ENCODE data around the gene A1BG.

A1BG gene

GRCh38 chr19:58334691-58335249 lies 18.5 kb downstream of the A1BG start:
- DNase-seq: no peak

DNA sequence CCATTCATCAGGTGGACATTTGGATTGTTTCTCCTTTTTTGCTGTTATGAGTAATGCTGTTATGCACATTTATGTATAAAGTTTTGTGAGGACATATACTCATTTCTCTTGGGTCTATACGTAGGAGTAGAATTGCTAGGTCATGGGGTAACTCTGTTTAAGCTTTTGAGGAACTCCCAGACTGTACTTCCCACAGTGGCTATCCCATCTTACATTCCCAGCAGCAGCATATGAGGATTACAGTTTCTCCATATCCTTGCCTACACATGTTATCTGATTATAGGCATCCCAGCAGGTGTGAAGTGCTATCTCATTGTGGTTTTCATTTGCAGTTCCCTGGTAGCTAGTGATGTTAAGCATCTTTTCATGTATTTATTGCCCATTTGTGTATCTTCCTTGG lies 20.6 kb downstream of the A1BG start:
- no peak for DNase-seq

GRCh38 chr19:58330458-58330857 lies 22.8 kb downstream of the A1BG start:
- DNase-seq: no peak

- peak; percentile 28 for DNase-seq
These were observed 24.3 kb downstream of the A1BG start for GRCh38 chr19:58328999-58329398.

- peak; percentile 95 for DNase-seq
These were observed 26.2 kb downstream of the A1BG start, which contains the start of gene ZSCAN22 for GRCh38 chr19:58326914-58327726. Gene ZSCAN22, plus strand, starts transcription at chr19:58326994. Its CDS starts 7,809 bp downstream, at chr19:58334803.

GRCh38 chr19:58326501-58326913 lies 26.8 kb downstream of the A1BG start:
- no peak for DNase-seq

DNA sequence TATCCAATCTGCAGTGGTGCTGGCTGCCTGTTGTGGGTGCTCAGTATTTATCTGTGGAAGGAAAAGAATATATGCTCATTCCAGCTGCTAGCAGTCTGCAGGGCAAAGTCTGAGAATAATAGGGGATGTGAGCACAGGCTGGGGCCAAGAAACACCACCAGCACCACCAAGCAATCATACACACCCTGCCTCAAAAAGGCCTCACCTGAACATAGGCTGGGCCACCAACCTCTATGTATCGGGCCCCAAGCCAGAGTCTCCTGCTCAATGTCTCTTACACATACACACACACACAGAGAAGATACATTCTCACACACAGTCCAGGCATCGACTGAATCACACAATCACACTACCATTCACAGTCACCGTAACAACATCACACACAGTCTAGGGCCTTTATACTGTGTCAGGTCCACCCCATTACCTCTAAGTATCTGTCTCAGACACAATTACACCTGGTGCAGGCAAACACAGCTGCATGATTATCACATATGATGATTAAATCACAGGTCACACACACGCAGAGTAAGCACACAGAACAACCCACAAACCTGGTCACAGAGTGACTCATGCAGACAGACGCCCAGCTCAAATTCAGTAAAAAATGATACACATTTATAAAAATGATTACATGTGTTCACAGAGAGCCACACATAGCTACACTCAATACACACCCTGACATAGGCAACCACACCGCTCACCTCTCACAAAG lies 27.8 kb downstream of the A1BG start:
- DNase-seq: peak; percentile 26

DNA sequence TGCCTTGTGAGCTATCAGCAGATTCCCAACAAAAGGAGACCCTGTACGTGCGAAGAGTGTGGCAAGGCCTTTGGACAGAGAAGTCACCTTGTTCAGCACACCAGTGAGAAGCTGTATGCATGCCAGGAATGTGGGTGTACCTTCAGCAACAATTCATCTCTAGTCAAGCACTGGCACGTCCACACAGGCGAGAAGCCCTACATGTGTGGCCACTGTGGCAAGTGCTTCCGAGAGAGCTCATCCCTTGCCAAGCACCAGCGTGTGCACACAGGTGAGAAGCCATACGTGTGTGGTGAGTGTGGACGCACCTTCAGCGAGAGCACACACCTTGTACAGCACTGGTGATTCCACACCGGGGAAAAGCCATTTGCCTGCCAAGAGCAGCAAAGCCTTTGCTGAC lies 34.1 kb downstream of the A1BG start:
- DNase-seq: no peak

- no peak for DNase-seq
These were observed 35.0 kb downstream of the A1BG start for GRCh38 chr19:58318297-58318696.

DNA sequence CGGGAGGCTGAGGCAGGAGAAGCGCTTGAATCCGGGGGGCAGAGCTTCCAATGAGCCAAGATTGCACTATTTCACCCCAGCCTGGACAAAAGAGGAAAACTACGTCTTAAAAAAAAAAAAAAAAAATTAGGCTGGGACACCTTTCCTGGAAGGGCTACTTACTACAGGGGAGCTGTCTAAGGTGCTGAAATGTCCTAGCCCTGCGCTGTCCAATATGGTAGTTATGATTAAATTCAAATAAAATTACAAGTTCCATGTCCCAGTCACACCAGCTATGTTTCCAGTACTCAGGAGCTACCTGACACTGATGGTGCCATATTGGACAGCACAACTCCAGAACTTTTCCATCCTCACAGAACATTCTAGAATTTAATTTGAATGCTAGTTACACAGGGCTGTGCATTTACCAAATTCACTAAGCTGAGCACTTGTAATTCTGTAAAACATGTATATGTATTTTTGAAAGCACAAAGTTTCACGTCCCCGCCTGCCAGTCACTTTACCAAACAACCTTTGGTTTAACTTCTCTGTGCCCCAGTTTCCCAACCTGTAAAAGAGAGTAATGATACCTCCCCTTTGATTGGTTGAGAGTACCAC lies 35.7 kb downstream of the A1BG start:
- no peak for DNase-seq

GRCh38 chr19:58315580-58315979 lies 37.7 kb downstream of the A1BG start:
- no peak for DNase-seq

DNA sequence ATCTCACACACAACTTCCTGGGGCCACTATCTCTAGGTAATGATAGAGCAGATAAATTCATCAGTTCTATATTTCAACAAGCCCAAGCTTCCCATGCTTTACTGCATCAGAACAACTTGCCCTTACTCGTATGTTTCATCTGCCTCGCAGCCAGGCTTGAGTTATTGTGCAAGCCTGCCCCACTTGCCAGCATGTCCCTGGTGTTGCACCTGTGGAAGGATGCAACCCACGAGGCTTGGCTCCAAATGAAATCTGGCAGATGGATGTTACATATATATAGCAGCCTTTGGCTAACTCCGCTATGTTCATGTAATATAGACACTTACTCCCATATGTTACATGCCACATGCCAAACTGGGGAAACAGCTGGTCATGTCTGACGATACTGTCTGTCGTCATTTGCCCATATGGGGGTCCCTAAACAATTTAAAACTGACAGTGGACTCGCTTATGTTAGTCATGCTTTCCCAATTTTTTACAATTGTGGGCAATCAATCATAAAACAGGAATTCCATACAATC lies 41.9 kb downstream of the A1BG start:
- no peak for DNase-seq

DNA sequence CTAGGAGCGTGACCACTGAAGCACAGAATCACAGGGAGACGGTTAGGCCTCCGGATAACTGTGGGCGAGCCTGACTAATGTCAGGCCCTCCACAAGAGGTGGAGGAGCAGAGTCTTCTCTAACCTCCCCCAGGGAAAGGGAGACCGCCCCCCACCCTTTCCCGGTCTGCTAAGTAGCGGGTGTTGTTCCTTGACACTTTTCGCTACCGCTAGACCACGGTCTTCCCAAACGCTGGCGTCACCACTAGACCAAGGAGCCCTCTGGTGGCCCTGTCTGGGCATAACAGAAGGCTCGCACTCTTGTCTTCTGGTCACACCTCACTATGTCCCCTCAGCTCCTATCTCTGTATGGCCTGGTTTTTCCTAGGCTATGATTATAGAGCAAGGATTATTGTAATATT lies 42.6 kb downstream of the A1BG start:
- peak; percentile 27 for DNase-seq

- no peak for DNase-seq
These were observed 45.6 kb downstream of the A1BG start for GRCh38 chr19:58307736-58308135.

DNA sequence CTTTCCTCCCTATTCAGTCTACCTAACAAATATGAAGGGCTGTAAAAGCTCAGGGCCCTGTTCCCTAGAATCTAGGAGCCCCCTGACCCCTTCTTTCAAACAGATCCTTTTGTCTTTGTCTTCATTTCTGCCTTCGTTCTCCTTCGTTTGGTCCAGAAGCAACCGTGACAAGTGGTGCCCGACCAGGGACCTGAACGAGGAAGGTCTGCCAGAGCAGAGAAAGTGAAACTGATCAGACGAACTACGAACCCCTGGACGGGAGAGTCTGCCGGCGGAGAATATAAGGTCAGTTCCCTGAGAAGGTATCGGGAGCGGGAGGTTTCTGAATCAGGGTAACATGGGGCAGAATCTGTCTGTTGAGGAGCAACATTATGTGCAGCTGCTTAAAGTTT lies 47.4 kb downstream of the A1BG start:
- no peak for DNase-seq

- peak; percentile 96 for DNase-seq
These were observed 48.0 kb downstream of the A1BG start, which contains the start of gene ERVK3-1 for GRCh38 chr19:58305065-58305931. Gene ERVK3-1, plus strand, starts transcription at chr19:58305377. Its CDS starts 6,792 bp downstream, at chr19:58312169.

- DNase-seq: no peak
These were observed 48.6 kb downstream of the A1BG start for GRCh38 chr19:58304748-58305064.

DNA sequence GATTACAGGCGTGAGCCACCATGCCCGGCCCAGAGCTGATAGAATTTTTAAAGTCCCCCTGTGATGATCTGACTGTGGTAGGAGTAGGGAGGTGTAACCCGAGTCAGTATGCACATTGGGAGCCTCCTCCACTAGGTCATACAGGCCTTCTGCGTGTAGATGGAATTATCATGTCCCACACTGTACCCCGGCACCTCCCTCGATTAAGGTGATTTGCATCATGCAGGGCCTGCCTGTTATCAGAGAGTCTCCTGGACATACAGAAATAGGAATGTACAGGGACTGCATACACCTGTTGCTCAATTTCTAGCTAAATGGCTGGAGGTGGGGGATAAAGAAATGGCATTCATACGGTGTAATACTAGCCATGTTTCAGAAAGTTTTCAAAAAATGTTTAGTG lies 49.0 kb downstream of the A1BG start:
- DNase-seq: no peak

GRCh38 chr19:58300620-58301019 lies 52.7 kb downstream of the A1BG start:
- DNase-seq: no peak

GRCh38 chr19:58296104-58296503 lies 57.2 kb downstream of the A1BG start:
- no peak for DNase-seq
